SK-N-MC (cell line): ENCODE data around the gene BCL2L13.

ENCODE experiments used
- EZH2 ChIP-seq: fragments of 200-600 bp; sonication (generic); IDR thresholded peaks from one replicate; pipeline ENCODE4 v1.6.1; 2017; ENCODE audit warnings: antibody characterized with exemption
- POLR2AphosphoS5 ChIP-seq: IDR thresholded peaks from 2 replicates; pipeline ENCODE4 v1.6.1; 2012; ENCODE audit warnings: mild to moderate bottlenecking, low read depth, low read length, borderline replicate concordance

GRCh38 chr22:17741866-17742526 lies 103.4 kb downstream of the BCL2L13 start:
- TF ChIP-seq EZH2 (no peak), POLR2AphosphoS5 (no peak)
